Activated naive CD4-positive, alpha-beta T cell treated with anti-CD3 and anti-CD28 coated beads, Interleukin-2, amount 10 ng/mL, durations not matched to agents 5 hours and 36 hours (primary cell): ENCODE results near the gene MYG1. TPM values are rescaled to one million over a fixed set of nuclear protein-coding genes. Genes with fewer than 3 reads are reported as not detected.

Experiments used
- total RNA-seq, 2 experiments: library from RNA; stranded (reverse); gene quantifications; one replicate each; pipeline ENCODE4 v1.2.3, GENCODE V29; 2021

MYG1 gene, protein sequence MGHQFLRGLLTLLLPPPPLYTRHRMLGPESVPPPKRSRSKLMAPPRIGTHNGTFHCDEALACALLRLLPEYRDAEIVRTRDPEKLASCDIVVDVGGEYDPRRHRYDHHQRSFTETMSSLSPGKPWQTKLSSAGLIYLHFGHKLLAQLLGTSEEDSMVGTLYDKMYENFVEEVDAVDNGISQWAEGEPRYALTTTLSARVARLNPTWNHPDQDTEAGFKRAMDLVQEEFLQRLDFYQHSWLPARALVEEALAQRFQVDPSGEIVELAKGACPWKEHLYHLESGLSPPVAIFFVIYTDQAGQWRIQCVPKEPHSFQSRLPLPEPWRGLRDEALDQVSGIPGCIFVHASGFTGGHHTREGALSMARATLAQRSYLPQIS
- total RNA-seq: 10 to 100 TPM; 59.3 to 62.5 TPM

DNA sequence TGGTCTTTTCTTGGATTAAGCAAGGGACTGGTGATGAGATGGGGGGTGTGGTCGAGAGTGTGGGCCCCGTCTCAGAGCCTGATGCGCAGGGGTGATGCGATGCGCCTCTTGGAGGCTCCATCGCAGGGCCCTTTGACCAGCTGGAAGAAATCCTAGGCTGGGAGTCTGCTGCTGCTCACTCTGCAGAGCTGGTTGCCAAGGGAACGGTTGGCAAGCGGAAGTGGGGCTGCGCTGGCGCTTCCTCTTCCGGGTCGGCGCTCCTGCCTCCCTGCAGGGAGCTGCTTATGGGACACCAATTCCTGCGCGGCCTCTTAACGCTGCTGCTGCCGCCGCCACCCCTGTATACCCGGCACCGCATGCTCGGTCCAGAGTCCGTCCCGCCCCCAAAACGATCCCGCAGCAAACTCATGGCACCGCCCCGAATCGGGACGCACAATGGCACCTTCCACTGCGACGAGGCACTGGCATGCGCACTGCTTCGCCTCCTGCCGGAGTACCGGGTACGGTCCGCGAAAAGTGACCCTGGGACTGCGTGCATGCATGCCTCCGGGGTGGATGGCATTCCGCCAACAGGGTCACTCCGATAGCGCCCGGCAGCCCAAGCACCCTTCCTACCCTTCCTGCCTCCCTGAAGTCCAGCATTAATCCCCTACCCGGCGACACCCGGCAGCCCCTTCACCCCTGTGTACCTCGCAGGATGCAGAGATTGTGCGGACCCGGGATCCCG is at the start of gene MYG1:
TSS of gene MYG1 (plus strand) at position 242 of the 727 bp plus-strand sequence. CDS start at position 285, 43 bp downstream.

DNA sequence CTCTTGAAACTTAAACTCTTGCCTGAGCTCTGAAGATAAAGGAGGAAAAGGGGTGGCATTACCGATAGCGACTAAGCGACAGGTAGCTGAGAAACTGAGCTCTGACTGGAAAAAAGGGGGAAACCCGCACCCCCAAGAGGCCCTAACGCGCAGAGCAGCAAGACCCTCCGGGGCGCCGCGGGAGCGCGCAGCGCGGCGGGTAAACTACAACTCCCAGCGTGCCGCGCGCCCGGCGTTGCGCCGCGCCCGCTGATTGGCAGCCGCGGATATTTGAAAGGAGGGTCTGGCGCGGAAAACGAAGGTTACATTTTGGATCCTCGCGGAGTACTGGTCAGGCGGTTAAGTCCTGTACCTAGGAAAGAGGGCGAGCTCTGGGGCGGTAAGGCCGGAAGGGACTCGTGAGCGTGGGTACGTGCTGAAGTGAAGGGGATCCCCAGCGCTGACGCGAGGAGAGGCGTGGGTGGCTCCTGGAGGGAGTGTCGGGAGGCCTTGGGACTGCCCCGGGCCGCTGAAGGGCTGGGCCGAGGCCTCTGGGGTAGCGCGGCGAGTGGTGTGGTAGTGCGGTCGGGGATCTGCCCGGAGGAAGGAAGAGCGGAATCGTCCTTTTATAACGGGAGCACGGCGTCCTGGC is 31.4 kb upstream of the MYG1 start, which contains the start of gene ESPL1:
TSS of gene ESPL1 (plus strand) at position 301 of the 631 bp plus-strand sequence. CDS start 468 bp downstream, outside the sequence.

DNA sequence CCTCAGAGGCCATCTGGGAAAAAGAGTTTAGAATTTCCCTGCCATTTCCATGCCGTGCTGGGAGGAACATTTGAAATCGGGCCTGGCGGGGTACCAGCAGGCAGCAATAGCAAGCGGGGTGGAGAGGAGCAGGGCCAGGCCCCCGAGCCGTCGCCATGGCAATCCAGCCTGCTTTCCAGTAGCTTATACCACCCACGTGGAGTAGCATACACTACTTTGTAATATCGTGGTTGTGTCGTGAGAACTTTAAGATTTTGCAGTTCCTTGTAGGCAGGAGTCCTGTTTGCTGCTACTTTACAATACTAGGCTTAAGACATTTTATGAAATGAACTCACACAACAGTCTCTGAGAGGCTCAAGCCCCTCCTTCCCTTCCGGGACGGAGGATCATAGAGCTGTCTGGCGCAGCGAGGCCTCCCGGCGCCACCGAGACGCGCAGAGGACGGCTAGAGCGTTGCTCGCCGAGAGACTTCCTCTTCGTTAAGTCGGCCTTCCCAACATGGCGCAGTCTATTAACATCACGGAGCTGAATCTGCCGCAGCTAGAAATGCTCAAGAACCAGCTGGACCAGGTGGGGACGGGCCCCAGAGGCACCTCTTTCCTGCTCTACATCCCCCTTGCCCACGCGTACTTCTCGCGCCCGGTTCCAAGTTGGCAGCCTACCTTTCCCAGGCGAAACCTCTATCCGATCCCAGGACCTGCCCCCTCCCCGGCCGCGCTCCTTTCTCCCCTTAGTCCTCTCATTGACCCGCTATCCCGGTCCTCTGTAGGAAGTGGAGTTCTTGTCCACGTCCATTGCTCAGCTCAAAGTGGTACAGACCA is 4.2 kb upstream of the MYG1 start, which contains the start of gene PFDN5:
TSS of gene PFDN5 (plus strand) at position 473 of the 821 bp plus-strand sequence. CDS start at position 499, 26 bp downstream.

DNA sequence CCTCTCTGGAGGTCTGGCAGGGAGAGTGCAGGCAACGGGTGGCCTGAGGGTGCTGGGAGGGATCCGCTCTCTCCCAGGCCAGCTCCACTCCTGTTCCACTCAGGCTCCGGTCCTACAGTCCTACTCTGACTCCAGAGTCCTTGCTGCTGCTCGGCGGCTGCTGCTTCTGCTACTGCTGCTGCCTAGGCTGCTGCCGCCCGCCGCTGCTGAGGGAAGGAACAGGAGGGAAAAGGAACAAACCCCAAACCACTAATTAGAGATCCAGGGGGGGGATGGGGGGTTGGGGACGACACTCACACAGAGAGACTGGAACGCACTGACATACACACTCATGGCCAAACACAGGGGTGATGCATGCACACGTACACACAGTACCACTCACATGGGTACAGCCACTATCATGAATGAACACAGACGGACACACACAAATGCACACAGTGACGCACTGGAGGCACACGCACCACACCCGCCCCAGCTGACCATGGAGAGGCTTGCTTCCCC is 36.7 kb downstream of the MYG1 start, which contains the start of gene SP7:
TSS of gene SP7 (minus strand) at position 174 of the 501 bp plus-strand sequence. CDS start 708 bp downstream, outside the sequence.

Other genes starting within 250 kb of the MYG1 start
- gene TNS2, start 249.6 kb upstream of the MYG1 start, total RNA-seq: 1 to 10 TPM; 1.6 to 1.9 TPM
- gene SPRYD3, start 220.3 kb upstream of the MYG1 start, total RNA-seq: 10 to 100 TPM; 24.3 to 25.5 TPM
- under 1 TPM in 1 of 2 experiments, not detected in 1; 0.55 TPM for gene IGFBP6, start 202.0 kb upstream of the MYG1 start, total RNA-seq
- under 1 TPM; 0.73 to 0.84 TPM for gene SOAT2, start 196.2 kb upstream of the MYG1 start, total RNA-seq
- gene ZNF740, start 119.0 kb upstream of the MYG1 start, total RNA-seq: 10 to 100 TPM; 50.3 to 50.4 TPM
- 10 to 100 TPM; 31.4 to 32.0 TPM for gene CSAD, start 118.8 kb upstream of the MYG1 start, total RNA-seq
- gene ITGB7, start 92.4 kb upstream of the MYG1 start, total RNA-seq: 100 to 1,000 TPM; 480 to 487 TPM
- gene RARG, start 67.5 kb upstream of the MYG1 start, total RNA-seq: 10 to 100 TPM; 38.5 to 39.9 TPM
- 10 to 100 TPM; 71.4 to 71.7 TPM for gene ESPL1, start 31.4 kb upstream of the MYG1 start, total RNA-seq
- gene PFDN5, start 4.2 kb upstream of the MYG1 start, total RNA-seq: 100 to 1,000 TPM; 362 to 390 TPM
- 10 to 100 TPM; 58.3 to 62.7 TPM for gene AAAS, start 21.9 kb downstream of the MYG1 start, total RNA-seq
- gene SP7, start 36.7 kb downstream of the MYG1 start, total RNA-seq: not detected
- 10 to 100 TPM; 78.4 to 84.7 TPM for gene SP1, start 80.5 kb downstream of the MYG1 start, total RNA-seq
- not detected for gene AMHR2, start 124.2 kb downstream of the MYG1 start, total RNA-seq
- 100 to 1,000 TPM; 188 to 202 TPM for gene PRR13, start 142.0 kb downstream of the MYG1 start, total RNA-seq
- 100 to 1,000 TPM; 919 to 946 TPM for gene PCBP2, start 152.4 kb downstream of the MYG1 start, total RNA-seq
- gene MAP3K12, start 199.8 kb downstream of the MYG1 start, total RNA-seq: 10 to 100 TPM; 25.6 to 27.2 TPM
- 10 to 100 TPM; 32.7 to 35.0 TPM for gene TARBP2, start 201.6 kb downstream of the MYG1 start, total RNA-seq
- not detected for gene NPFF, start 207.8 kb downstream of the MYG1 start, total RNA-seq